Common myeloid progenitor, CD34-positive (primary cell): ENCODE measurements around the gene TGFA.

ENCODE experiments used
- CTCF ChIA-PET: fragments of 350-600 bp; sonication (Branson Sonifier 250); formaldehyde crosslinking; loops from one replicate; lab custom pipeline; 2021; ENCODE audit warnings: antibody characterized with exemption; lab: Charles Lee
- POLR2A ChIA-PET: fragments of 350-600 bp; sonication (Branson Sonifier 250); formaldehyde crosslinking; loops from one replicate; lab custom pipeline; 2021; ENCODE audit warnings: antibody characterized with exemption; lab: Charles Lee
- DNase-seq, 3 donors: peaks; one replicate each; pipeline versions ENCODE4 v3.0.0 to v3.0.0-alpha.2; 2013
- H3K27ac ChIP-seq, 2 experiments: 1 replicate in 1 of 2; 2 replicates in 1 of 2; pipeline ENCODE4 v1.7.0; 2013; ENCODE audit warnings: inconsistent platforms in 2 of 2, low read length in 2 of 2, mild to moderate bottlenecking in 2 of 2, low read depth in 1 of 2, moderate library complexity in 1 of 2; ENCODE audit not compliant: severe bottlenecking in 2 of 2, insufficient read depth in 1 of 2, poor library complexity in 1 of 2
- H3K27me3 ChIP-seq, 5 experiments: replicated peaks in 2 of 5; 1 replicate in 3 of 5; 2 replicates in 2 of 5; pipeline versions ENCODE4 v1.6.1 to v1.7.0; 2013; ENCODE audit warnings: low read length in 4 of 5, mild to moderate bottlenecking in 2 of 5, moderate library complexity in 2 of 5, inconsistent platforms in 1 of 5; ENCODE audit not compliant: insufficient read depth in 5 of 5, control insufficient read depth in 4 of 5
- H3K36me3 ChIP-seq, 4 experiments: 1 replicate in 2 of 4; 2 replicates in 2 of 4; pipeline versions ENCODE4 v1.6.1 to v1.7.0; 2013; ENCODE audit warnings: low read length in 3 of 4, control low read depth in 1 of 4, mild to moderate bottlenecking in 1 of 4; ENCODE audit not compliant: control insufficient read depth in 4 of 4, insufficient read depth in 4 of 4
- H3K4me1 ChIP-seq, 4 experiments: 1 replicate in 3 of 4; 2 replicates in 1 of 4; pipeline versions ENCODE4 v1.6.1 to v1.7.1; 2013; ENCODE audit warnings: low read length in 3 of 4, mild to moderate bottlenecking in 3 of 4, control low read depth in 1 of 4, inconsistent platforms in 1 of 4, moderate library complexity in 1 of 4; ENCODE audit not compliant: control insufficient read depth in 4 of 4, insufficient read depth in 4 of 4; ENCODE audit errors: control extremely low read depth in 1 of 4
- H3K4me3 ChIP-seq, 7 experiments: 1 replicate in 4 of 7; 2 replicates in 3 of 7; pipeline versions ENCODE4 v1.5.1 to v1.7.0; 2013; ENCODE audit warnings: mild to moderate bottlenecking in 7 of 7, low read length in 6 of 7, moderate library complexity in 6 of 7, inconsistent platforms in 2 of 7, low read depth in 2 of 7, control low read depth in 1 of 7; ENCODE audit not compliant: insufficient read depth in 4 of 7, control insufficient read depth in 1 of 7; ENCODE audit errors: extremely low read depth in 1 of 7
- H3K9me3 ChIP-seq, 5 experiments: 1 replicate in 4 of 5; 2 replicates in 1 of 5; pipeline versions ENCODE4 v1.6.1 to v1.7.1; 2013; ENCODE audit warnings: low read length in 4 of 5, mild to moderate bottlenecking in 2 of 5, inconsistent platforms in 1 of 5, low read depth in 1 of 5, moderate library complexity in 1 of 5; ENCODE audit not compliant: control insufficient read depth in 4 of 5, insufficient read depth in 2 of 5; ENCODE audit errors: control extremely low read depth in 1 of 5
- WGBS: methylation state at CpG from one replicate; pipeline ENCODE4 v1.1.5; 2013; ENCODE audit not compliant: insufficient coverage; 5-methylcytosine and 5-hydroxymethylcytosine counted together

Gene TGFA

DNA sequence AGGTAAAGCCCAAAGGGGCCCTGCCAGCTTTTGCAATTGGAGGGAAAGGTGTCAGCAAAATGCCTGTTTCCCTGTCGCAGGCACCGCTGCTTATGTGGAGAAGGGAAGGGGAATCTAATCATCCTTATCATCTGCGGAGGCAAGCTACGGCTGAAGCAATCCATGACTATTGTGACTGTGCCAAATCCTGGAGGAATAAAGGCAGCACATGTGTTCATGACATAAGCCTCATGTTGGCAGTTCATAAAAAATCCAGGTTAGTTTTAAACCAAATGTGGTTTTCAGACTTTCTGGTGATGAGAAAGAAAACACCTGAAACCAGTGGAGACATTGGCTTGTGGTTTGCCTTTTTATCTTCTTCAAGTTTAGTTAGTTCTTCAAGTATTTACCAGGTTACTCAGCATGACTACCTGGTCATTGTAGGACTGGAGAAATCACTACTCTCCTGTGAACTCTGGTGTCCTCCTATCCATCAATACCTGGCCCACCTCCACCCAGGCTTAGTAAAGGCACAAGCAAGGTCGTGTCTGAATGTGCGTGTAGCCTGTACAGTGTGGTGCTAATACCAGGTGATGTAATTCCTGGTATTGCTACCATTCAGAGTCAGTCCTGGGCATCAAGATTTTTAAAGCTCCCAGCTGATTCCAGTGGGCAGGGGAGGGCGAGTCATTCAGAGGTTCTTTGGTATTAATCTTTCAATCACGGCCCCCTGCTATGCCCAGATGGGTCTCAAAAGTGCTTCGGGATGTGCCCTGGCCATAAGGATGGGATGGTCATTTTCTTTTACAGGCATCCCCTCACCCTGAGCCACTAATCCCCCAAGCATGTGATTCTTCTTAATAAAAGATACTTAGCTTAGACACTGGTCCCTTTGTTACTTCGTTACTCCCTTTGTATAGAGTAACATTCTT, 96.8 kb downstream of the TGFA start:
- WGBS = 95% methylated on average over 10 of the region's 10 CpGs
- H3K4me3 ChIP-seq = no peak overlapping the region
- peaks cover 0 to 2% (median 0%) of the 10 kb centered on the region in 5 experiments for H3K27me3 ChIP-seq
- H3K4me1 ChIP-seq = no peaks in the 10 kb centered on the region
- CTCF ChIA-PET = interaction anchor here (0.5 to 1.0 kb wide), 2 partner anchors 25 to 67 kb away, joined by 3 read pairs; no protein-coding TSS in a partner anchor
- H3K9me3 ChIP-seq = no peaks in the 10 kb centered on the region
- no peak for DNase-seq
- no peaks in the 10 kb centered on the region for H3K36me3 ChIP-seq
- POLR2A ChIA-PET = no interaction called here
- no peak overlapping the region for H3K27ac ChIP-seq

GRCh38 chr2:70454936-70455544, 98.6 kb downstream of the TGFA start:
- POLR2A ChIA-PET = no interaction called here
- Histone ChIP-seq H3K9me3 (no peaks in the 10 kb centered on the region), H3K4me3 (no peak overlapping the region), H3K36me3 (no peaks in the 10 kb centered on the region), H3K27me3 (peaks cover 0 to 2% (median 0%) of the 10 kb centered on the region in 5 experiments), H3K27ac (no peak overlapping the region), H3K4me1 (no peaks in the 10 kb centered on the region)
- CTCF ChIA-PET = interaction anchor here (0.6 kb wide), 1 partner anchor 485 kb away, joined by 3 read pairs; no protein-coding TSS in a partner anchor
- no peak for DNase-seq
- 100% methylated on average over 3 of the region's 3 CpGs for WGBS

DNA sequence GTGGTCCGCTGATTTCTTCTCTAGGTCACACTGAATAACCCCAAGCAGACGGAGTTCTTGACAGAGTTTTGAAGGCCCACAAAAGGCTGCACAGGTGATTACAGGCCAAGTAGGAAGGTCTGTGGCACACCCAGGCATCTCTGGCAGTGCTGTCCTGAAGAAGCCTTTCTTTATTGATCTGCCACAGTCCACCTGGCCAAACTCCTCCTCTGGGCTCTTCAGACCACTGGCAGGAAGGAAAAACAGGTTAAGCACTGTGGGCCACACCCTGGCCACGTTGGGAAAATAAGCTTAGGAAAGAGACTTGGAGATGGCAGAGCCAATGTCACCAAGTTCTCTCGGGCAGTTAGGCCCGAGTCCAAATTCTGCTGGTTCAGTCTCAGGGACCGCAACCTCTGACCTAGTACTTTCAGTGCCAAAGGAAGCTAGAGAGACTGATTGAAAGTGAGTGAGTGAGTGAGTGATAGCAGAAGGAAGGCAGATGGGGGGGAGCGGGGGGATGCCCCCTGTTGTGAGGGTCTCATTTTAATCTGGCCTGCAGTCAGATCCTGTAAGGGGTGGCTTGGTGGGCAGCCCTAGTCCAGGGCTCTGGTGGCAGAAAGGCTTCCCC, 102.9 kb downstream of the TGFA start:
- H3K9me3 ChIP-seq = no peaks in the 10 kb centered on the region
- H3K36me3 ChIP-seq = no peaks in the 10 kb centered on the region
- peaks cover 0 to 2% (median 0%) of the 10 kb centered on the region in 5 experiments for H3K27me3 ChIP-seq
- DNase-seq = no peak
- no peak overlapping the region for H3K27ac ChIP-seq
- no peaks in the 10 kb centered on the region for H3K4me1 ChIP-seq
- ChIA-PET POLR2A (interaction anchor here (0.6 kb wide), 1 partner anchor 17 kb away, joined by 4 read pairs; no protein-coding TSS in a partner anchor), CTCF (no interaction called here)
- WGBS = 76% methylated on average over 7 of the region's 7 CpGs
- no peak overlapping the region for H3K4me3 ChIP-seq

- CTCF ChIA-PET = no interaction called here
- Histone ChIP-seq H3K27ac (no peak overlapping the region), H3K36me3 (no peaks in the 10 kb centered on the region), H3K9me3 (no peaks in the 10 kb centered on the region), H3K4me3 (no peak overlapping the region), H3K4me1 (no peaks in the 10 kb centered on the region), H3K27me3 (peaks cover 0 to 2% (median 0%) of the 10 kb centered on the region in 5 experiments)
- DNase-seq = no peak
- POLR2A ChIA-PET = no interaction called here
- 93% methylated on average over 3 of the region's 4 CpGs for WGBS
These were observed 105.6 kb downstream of the TGFA start for GRCh38 chr2:70448041-70448440.

DNA sequence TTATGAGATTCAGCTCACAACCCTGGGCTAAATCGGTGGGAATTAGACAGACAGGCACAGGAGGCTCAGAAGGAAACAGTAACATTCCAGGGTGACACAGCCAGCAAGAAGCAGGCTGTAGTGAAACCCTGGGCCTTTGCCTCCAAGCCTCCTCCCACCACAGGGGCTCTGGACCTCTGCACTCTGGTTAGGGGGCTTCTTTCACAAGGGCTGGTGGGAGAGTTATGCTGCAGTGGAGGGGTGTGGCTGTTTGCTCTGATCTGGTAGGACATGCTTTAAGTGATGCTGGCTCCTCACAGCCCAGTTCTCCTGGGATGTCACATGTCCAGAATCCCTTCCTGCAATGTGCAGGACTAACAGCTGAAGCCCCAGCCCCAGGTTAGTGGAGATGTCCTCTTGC, 109.9 kb downstream of the TGFA start:
- CTCF ChIA-PET = no interaction called here

DNA sequence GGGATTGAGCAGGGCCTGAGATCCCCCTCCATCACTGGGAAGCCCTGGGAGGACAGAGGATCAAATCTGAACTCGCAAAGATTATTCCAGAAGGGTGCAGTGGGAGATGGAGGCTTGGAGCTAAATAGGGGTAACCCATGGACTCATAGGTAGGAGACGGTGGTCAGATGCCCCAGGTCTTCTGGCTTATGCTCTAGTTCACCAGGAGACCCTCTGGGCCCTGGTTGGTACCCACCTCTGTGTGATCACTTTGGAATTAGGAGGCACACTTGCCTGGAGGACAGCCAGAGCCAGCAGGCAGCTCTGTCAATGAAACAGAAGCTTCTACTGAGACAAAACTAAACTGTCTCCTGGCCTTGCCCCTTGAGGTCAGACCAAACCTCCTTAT, 110.6 kb downstream of the TGFA start:
- 92% methylated on average over 1 of the region's 2 CpGs for WGBS
- Histone ChIP-seq H3K4me3 (no peak overlapping the region), H3K27ac (no peak overlapping the region), H3K4me1 (peaks cover 0 to 16% (median 6%) of the 10 kb centered on the region in 4 experiments), H3K36me3 (no peaks in the 10 kb centered on the region), H3K27me3 (no peaks in the 10 kb centered on the region), H3K9me3 (peaks cover 0 to 2% (median 0%) of the 10 kb centered on the region in 5 experiments)
- ChIA-PET POLR2A (no interaction called here), CTCF (no interaction called here)
- DNase-seq = no peak

More for the DNA sequence above, 109.9 kb downstream of the TGFA start:
- peaks cover 0 to 16% (median 6%) of the 10 kb centered on the region in 4 experiments for H3K4me1 ChIP-seq
- no peaks in the 10 kb centered on the region for H3K36me3 ChIP-seq
- H3K27me3 ChIP-seq = peaks cover 0 to 2% (median 0%) of the 10 kb centered on the region in 5 experiments
- DNase-seq = no peak
- no peak overlapping the region for H3K27ac ChIP-seq
- WGBS = 100% methylated on average over 1 of the region's 1 CpG
- H3K4me3 ChIP-seq = no peak overlapping the region
- POLR2A ChIA-PET = no interaction called here
- H3K9me3 ChIP-seq = peaks cover 0 to 2% (median 0%) of the 10 kb centered on the region in 5 experiments
